Body of pancreas (tissue), 4 donors: ENCODE results near the gene CTNNBIP1.

Source experiments
- POLR2A ChIP-seq, 3 donors: fragments of 450-650 bp; IDR thresholded peaks; one replicate each; pipeline ENCODE4 v1.6.1; 2016; ENCODE audit warnings: antibody characterized with exemption in 3 of 3, mild to moderate bottlenecking in 2 of 3
- TF ChIP-seq, protein P1 (sequence below), 7 experiments: fragments of 450-650 bp in 4 of 7; fragments of 200-600 bp in 3 of 7; sonication (generic) in 3 of 7; IDR thresholded peaks; one replicate each; pipeline ENCODE4 v1.5.1; 2016 to 2019; ENCODE audit warnings: antibody characterized with exemption in 7 of 7

DNA sequence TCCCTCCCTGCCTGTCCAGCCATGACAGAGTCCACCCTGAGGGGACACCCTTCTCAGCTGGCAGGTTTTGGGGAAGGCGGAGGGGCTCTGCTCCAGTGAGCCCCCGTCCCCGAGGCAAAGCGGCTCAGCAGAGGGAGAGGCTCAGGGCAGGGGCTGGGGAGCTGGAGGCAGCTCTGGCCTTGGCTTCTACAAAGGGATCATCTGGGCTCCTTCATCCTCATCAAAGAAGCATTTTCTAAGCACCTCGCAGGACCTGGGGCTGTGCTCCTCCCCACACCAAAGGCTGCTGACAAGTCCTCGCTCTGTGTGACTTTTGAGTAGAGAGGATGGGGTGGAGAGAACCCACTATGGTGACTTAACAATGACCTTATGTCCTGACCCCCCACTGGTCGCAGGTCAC lies 65.3 kb downstream of the CTNNBIP1 start:
- TF ChIP-seq, protein P1, sequence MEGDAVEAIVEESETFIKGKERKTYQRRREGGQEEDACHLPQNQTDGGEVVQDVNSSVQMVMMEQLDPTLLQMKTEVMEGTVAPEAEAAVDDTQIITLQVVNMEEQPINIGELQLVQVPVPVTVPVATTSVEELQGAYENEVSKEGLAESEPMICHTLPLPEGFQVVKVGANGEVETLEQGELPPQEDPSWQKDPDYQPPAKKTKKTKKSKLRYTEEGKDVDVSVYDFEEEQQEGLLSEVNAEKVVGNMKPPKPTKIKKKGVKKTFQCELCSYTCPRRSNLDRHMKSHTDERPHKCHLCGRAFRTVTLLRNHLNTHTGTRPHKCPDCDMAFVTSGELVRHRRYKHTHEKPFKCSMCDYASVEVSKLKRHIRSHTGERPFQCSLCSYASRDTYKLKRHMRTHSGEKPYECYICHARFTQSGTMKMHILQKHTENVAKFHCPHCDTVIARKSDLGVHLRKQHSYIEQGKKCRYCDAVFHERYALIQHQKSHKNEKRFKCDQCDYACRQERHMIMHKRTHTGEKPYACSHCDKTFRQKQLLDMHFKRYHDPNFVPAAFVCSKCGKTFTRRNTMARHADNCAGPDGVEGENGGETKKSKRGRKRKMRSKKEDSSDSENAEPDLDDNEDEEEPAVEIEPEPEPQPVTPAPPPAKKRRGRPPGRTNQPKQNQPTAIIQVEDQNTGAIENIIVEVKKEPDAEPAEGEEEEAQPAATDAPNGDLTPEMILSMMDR (IDR thresholded peaks at IDR 0.05), result no peak
- no peak for TF ChIP-seq POLR2A (IDR thresholded peaks at IDR 0.05)
